ENCODE data around the gene KRTAP10-12.

KRTAP10-12 gene

GRCh38 chr21:44712203-44713028 lies 15.4 kb downstream of the KRTAP10-12 start:
- DNase-seq: no peak

- DNase-seq: no peak
Observed at GRCh38 chr21:44713130-44713529, 16.2 kb downstream of the KRTAP10-12 start.

- DNase-seq: no peak
Observed at GRCh38 chr21:44713846-44714245, 16.9 kb downstream of the KRTAP10-12 start.

- DNase-seq: no peak
Observed at GRCh38 chr21:44714905-44715304, 17.9 kb downstream of the KRTAP10-12 start.

GRCh38 chr21:44716984-44717383 lies 20.0 kb downstream of the KRTAP10-12 start:
- DNase-seq: no peak

- DNase-seq: no peak
Observed at GRCh38 chr21:44718093-44718492, 21.1 kb downstream of the KRTAP10-12 start.

- no peak for DNase-seq
Observed at GRCh38 chr21:44718571-44718970, 21.6 kb downstream of the KRTAP10-12 start.

GRCh38 chr21:44720170-44720569 lies 23.2 kb downstream of the KRTAP10-12 start:
- DNase-seq: no peak

- no peak for DNase-seq
Observed at GRCh38 chr21:44722731-44723130, 25.8 kb downstream of the KRTAP10-12 start.

GRCh38 chr21:44723177-44724131 lies 26.5 kb downstream of the KRTAP10-12 start:
- no peak for DNase-seq

GRCh38 chr21:44724196-44724595 lies 27.2 kb downstream of the KRTAP10-12 start:
- DNase-seq: no peak

GRCh38 chr21:44724926-44725325 lies 28.0 kb downstream of the KRTAP10-12 start:
- no peak for DNase-seq

GRCh38 chr21:44726826-44727225 lies 29.9 kb downstream of the KRTAP10-12 start:
- no peak for DNase-seq

GRCh38 chr21:44727321-44727720 lies 30.3 kb downstream of the KRTAP10-12 start:
- DNase-seq: no peak

GRCh38 chr21:44727757-44728156 lies 30.8 kb downstream of the KRTAP10-12 start:
- DNase-seq: no peak

GRCh38 chr21:44728716-44729115 lies 31.7 kb downstream of the KRTAP10-12 start:
- DNase-seq: no peak

GRCh38 chr21:44729336-44730027 lies 32.5 kb downstream of the KRTAP10-12 start:
- no peak for DNase-seq

- DNase-seq: no peak
Observed at GRCh38 chr21:44730028-44730395, 33.0 kb downstream of the KRTAP10-12 start.

- DNase-seq: no peak
Observed at GRCh38 chr21:44730951-44731579, 34.1 kb downstream of the KRTAP10-12 start.

GRCh38 chr21:44732263-44732662 lies 35.3 kb downstream of the KRTAP10-12 start:
- no peak for DNase-seq

- DNase-seq: no peak
Observed at GRCh38 chr21:44732956-44733355, 36.0 kb downstream of the KRTAP10-12 start.

GRCh38 chr21:44734026-44734745 lies 37.2 kb downstream of the KRTAP10-12 start:
- no peak for DNase-seq

Measured in NCI-H2171 (cell line).